Measurements from ENCODE around the gene ARID1B. TPM values are rescaled to one million over a fixed set of nuclear protein-coding genes. Genes with fewer than 3 reads are reported as not detected.

ARID1B gene
- total and polyA plus RNA-seq, 4 donors, result 7.0 to 49.0 (median 24.2) TPM

GRCh38 chr6:156795825-156796224 lies 18.6 kb downstream of the ARID1B start (continued):
- TF ChIP-seq REST (IDR thresholded peaks at IDR 0.05), result no peak
- no peak for TF ChIP-seq FOXA1 (IDR thresholded peaks at IDR 0.05)
- no peak for TF ChIP-seq GABPA (IDR thresholded peaks at IDR 0.05 in 1 of 2, conservative IDR thresholded peaks at IDR 0.05 in 1 of 2)
- no peak for TF ChIP-seq JUND (IDR thresholded peaks at IDR 0.05)
- no peak for TF ChIP-seq NR2F2 (IDR thresholded peaks at IDR 0.05)
- no peak for TF ChIP-seq EGR1 (IDR thresholded peaks at IDR 0.05; ENCODE audit: low read depth in 2 of 2)
- no peak for TF ChIP-seq HNF4A (conservative IDR thresholded peaks at IDR 0.05)

- H3K9me3 ChIP-seq (ENCODE audit: control insufficient read depth in 4 of 4, low read length in 3 of 4), result no peaks in the 10 kb centered on the region
- H3K4me1 ChIP-seq (ENCODE audit: control insufficient read depth in 4 of 4, insufficient read depth in 4 of 4, low read length in 3 of 4), result peaks cover 8 to 27% (median 19%) of the 10 kb centered on the region in 4 donors
- H3K36me3 ChIP-seq (ENCODE audit: control insufficient read depth in 4 of 4, insufficient read depth in 3 of 4, low read depth in 1 of 4, low read length in 3 of 4), result no peaks in the 10 kb centered on the region
- H3K9ac ChIP-seq (ENCODE audit: low read depth in 1 of 2, low read length in 2 of 2), result no peak overlapping the region
- WGBS, result 88% methylated on average over 3 of the region's 3 CpGs
- no peak overlapping the region for H3K27ac ChIP-seq (ENCODE audit: low read depth in 1 of 2, low read length in 2 of 2)
- H3K27me3 ChIP-seq (ENCODE audit: control insufficient read depth in 4 of 4, insufficient read depth in 4 of 4, low read length in 3 of 4), result no peaks in the 10 kb centered on the region
- TF ChIP-seq RXRA (IDR thresholded peaks at IDR 0.05), result no peak
- TF ChIP-seq TAF1 (conservative IDR thresholded peaks at IDR 0.05), result no peak
- no peak for TF ChIP-seq SP1 (IDR thresholded peaks at IDR 0.05)
- no peak for TF ChIP-seq HNF4A (conservative IDR thresholded peaks at IDR 0.05)
- TF ChIP-seq RAD21 (IDR thresholded peaks at IDR 0.05), result no peak
- no peak for TF ChIP-seq MAX (IDR thresholded peaks at IDR 0.05)
- TF ChIP-seq ZBTB33 (IDR thresholded peaks at IDR 0.05), result no peak
- no peak for TF ChIP-seq HNF4G (IDR thresholded peaks at IDR 0.05)
- TF ChIP-seq FOXA1 (IDR thresholded peaks at IDR 0.05), result no peak
- TF ChIP-seq JUND (IDR thresholded peaks at IDR 0.05), result no peak
- no peak for TF ChIP-seq REST (IDR thresholded peaks at IDR 0.05)
- no peak for TF ChIP-seq GABPA (IDR thresholded peaks at IDR 0.05 in 1 of 2, conservative IDR thresholded peaks at IDR 0.05 in 1 of 2)
- TF ChIP-seq CTCF (IDR thresholded peaks at IDR 0.05; ENCODE audit: low read depth, low read length, missing input control), result no peak
- no peak for TF ChIP-seq YY1 (IDR thresholded peaks at IDR 0.05)
- TF ChIP-seq ATF3 (IDR thresholded peaks at IDR 0.05), result no peak
- H3K4me3 ChIP-seq (ENCODE audit: low read depth in 1 of 3, low read length in 3 of 3), result no peak overlapping the region
- no peak for DNase-seq (ENCODE audit: low spot score)
Measured at GRCh38 chr6:156796627-156797026, 19.4 kb downstream of the ARID1B start.

Data from liver (tissue), 9 donors.